Stimulated activated CD8-positive, alpha-beta memory T cell treated with anti-CD3 and anti-CD28 coated beads, Interleukin-7, amount 100 ng/mL, for 48 hours (primary cell): ENCODE data around the gene NELL2.

Source experiments
- DNase-seq, 2 donors: peaks; one replicate each; pipeline ENCODE4 v3.0.0-alpha.2; 2020; ENCODE audit warnings: low read depth in 1 of 2; ENCODE audit errors: extremely low read depth in 1 of 2

The NELL2 gene

DNA sequence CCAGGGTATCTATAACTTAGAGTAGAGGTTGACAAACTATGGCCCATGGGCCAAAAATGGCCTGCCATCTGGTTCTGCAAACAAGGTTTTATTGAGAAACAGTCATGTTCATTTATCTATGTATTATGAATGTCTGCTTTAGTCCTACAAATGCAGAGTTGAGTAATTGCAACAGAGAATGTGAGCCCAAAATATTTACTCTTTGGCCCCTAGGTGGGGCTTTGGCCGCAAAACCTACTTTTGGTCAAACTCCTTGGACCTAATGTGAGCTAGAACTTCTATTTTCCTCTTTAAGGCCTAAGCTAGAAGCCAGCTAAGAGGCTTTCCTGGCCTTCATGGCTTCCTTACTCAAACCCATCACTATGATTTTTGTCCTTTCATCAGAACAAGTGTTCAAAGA, 379.1 kb downstream of the NELL2 start:
- no peak for DNase-seq

DNA sequence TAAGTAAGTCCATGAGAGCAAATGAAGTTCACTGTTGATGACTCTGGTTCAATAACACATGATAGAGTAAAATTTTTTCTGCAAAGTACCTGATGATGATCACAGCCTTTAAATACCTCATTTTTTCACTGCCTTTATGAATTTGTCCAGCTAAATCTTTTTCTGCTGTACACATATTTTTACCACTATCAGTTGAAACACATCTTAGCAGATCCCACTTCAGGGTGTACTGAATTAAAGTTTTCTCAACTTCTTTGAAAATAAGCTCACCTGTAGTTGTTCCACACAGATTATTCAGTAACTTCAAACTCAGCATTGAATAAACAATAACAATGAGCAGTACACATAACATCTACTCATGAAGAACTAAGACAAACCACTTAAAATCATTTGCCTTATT, 385.9 kb downstream of the NELL2 start:
- DNase-seq, result no peak

DNA sequence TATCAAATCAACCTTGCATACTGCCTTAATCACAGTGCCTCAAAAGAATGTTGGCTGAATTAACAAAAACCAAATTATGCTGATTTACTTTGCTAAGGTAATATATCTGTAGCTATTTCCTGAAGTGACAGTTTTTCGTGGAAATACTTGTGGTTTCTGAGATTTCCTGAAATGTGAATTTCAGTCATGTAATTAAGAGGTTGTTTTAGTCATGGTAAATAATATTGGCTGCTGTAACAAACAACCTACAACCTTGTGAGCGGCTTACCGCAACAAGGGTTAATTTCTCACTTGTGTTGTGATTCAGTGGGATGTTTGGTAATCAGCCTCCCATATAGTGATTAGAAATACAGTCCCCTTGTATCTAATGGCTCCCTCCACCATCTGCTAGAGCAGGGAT, 387.9 kb downstream of the NELL2 start:
- DNase-seq, result no peak

DNA sequence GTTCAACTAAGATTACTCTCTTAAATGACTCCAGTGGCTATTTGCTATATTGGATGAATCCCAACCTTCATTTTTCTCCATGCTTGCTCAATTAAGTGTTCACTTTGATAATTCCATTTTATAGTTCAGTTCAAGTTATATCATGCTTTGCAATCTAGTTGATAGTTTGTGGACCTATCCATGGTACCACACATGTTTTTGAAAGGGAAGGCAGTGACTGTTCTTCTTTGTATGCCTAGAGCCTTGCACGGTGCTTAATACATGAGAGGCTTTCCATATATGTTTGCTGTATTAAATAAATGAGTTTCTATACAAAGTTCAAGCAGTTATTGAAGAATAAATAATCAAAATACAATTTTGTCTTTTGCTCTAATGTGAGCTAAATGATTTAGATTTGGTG, 391.3 kb downstream of the NELL2 start:
- DNase-seq, result no peak

DNA sequence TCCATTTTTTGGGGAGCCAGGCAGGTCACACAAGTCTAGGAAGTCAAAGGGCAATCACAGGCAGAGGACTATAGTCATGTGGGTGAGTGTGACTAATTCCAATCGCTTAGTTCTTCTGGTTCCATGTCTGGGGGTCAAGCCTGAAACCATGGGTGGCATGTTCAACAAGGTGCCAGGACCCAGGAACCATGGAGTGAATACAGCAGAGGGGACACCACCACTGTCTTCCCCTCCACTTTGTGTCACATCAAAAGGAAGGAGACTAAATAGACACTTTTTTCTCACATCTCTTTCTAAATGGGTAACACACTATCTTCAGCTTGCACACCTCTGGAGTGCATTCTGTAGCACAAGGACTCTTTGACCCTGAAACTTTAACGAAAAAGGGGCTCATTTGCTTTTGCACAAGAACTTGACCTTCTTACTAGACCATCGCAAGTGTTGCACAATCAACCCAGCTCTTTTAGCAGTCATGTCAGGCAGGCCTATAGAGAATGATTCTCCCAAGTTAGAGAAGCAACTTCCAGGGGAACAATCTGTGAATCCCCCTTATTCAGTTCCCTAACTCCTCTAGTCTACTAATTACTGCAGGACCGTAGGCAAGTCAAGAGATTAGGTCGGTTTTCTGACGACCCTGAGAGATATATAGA, 398.7 kb downstream of the NELL2 start:
- no peak for DNase-seq

DNA sequence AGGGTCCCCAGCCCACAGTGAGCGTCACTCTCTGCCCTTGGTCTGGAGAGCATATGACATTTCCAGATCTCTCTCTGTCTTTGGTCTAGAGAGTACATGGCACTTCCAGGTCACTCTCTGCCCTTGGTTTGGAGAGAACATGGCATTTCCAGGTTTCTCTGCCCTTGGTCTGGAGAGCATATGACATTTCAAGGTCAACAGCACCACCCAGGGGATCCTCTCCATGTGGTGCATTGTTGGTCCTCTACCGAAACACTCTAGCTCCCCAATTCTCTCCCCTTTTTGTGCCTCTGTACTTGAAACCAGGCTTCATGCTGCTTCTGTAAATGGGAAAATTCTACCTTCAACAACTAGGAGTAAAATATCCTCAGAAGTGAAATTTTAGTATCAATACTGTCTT, 399.4 kb downstream of the NELL2 start:
- no peak for DNase-seq

DNA sequence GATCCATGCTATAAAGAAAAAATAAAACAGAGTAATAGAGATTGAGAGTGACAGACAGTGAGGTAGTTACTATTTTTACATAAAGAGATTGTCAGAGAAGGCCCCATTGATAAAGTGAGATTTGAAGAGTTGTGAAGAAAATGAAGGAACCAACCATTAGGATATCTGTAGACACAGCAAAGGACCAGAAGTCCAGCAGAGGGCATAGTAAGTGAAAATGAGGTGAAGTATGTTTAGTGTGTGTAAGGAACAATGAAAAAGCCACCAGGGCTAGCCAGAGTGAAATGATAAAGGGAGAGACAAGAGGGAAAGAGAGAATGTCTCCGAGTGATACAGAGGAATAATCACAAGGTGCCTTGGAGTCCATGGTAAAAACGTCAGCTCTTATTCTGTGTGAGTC, 411.0 kb downstream of the NELL2 start:
- no peak for DNase-seq

DNA sequence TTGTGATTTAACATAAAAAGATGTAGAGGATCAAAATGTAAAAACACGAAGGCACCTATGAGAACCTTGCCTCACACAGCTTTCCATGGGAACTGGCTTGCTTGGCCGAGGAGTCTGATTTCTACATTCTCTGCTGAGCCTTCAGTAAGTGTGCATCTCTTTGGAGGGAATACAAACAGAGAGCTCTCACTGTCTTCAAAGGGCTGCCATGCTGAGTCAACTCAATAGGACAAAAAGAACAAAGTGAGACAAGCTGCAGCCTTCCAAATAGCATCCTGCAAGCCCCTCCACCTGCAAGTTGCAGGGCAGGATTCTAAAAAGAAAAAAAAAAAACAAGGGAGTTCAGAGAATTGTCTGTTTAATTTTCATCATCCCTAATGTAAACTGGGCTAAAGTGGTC, 411.9 kb downstream of the NELL2 start:
- no peak for DNase-seq

DNA sequence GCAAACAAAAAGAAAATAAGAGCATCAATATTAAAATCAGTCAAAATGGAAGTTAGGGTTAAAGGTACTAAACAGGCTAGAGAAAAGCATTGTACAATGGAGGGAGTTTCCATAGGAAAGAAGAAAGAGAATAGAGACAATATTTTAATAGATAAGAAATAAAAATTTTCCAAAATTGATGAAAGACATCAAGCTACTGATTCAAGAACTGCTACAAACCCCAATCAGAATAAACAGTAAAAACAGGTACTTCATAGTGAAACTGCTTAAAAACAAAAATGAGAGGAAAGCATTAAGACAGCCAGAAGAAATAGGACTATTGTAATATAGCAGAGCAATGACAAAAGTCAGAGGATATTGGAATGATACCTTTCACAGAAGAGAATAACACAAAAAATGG, 413.4 kb downstream of the NELL2 start:
- DNase-seq, result no peak

DNA sequence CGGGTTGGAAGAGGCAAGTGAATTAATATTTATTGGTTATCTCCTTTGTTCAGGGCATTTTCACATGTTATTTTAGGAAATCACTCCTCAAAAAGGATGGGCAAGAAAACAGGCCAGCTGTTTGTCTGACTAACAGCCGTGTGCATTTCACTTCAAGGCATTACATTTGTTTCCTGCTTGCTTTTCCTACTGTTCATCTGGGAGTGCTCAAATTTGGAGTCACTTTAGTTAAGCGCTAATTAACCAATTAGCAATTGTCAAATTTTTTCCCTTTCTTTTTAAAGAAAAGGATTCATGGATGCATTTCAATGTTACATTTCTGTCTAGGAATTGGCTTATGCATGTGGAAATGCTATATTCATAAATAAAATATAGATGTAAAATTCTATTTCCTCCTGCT, 415.9 kb downstream of the NELL2 start:
- no peak for DNase-seq

DNA sequence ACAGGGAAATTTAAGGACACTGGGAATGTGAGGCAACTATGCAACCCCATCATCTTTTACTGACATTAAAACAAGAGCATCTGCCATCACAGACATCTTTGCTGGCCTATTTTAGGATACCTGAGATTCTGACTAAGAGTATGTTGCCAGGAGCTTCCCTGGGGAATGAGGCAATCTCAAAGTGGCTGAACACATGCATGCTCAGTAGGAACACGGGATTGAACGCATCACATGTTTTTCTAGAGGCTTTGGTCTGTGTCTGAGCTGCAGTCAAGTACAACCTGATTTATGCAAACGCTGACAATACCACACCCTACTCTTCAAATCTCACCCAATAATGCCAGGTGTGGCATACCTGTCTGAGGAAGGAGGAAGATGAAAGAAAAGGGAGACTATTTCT, 416.5 kb downstream of the NELL2 start:
- no peak for DNase-seq
